Measurements from ENCODE around the gene VBP1.
"Not testable (repeated sequence)": the region's sequence is repeated elsewhere in the genome, so short reads cannot be mapped to it uniquely, and the experiment has no call there.

The VBP1 gene, protein sequence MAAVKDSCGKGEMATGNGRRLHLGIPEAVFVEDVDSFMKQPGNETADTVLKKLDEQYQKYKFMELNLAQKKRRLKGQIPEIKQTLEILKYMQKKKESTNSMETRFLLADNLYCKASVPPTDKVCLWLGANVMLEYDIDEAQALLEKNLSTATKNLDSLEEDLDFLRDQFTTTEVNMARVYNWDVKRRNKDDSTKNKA

DNA sequence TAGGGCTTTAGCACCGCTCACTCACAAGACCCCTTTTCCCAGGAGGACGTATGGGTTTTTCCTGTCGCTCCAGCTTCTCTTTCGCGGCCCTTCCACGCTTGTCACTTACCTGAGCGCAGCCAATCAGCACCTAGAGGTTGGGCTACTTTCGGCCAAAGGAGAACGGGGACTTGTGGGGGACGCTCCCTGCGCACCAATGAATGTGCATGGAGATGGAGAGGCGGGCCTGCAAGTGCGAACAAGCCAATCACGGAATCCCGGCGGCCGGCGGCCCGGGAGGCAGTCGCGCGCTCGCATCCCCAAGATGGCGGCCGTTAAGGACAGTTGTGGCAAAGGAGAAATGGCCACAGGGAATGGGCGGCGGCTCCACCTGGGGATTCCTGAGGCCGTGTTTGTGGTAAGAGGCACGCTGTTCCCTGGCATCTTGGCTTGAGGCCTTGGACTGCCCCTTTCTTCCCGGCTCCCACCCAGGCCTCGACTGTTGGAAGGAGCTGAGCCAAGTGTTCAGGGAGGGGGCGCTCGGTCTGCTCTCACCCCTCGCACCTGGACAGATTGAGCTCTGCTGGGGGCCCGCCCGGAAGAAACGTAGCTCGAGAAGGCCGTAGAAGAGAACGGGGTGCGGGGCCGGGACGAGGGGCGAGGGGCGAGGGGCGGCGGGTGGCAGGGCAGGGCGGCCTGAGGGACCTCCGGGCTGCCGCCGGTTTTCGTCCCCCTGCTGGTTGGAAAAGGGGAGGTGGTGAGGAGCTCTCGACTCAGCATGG lies at the start of gene VBP1:
TSS of gene VBP1 (plus strand) at position 282 of the 761 bp plus-strand sequence. CDS start at position 305, 23 bp downstream.
- DNase-seq (ENCODE audit: low read depth) = peak; percentile 78

DNA sequence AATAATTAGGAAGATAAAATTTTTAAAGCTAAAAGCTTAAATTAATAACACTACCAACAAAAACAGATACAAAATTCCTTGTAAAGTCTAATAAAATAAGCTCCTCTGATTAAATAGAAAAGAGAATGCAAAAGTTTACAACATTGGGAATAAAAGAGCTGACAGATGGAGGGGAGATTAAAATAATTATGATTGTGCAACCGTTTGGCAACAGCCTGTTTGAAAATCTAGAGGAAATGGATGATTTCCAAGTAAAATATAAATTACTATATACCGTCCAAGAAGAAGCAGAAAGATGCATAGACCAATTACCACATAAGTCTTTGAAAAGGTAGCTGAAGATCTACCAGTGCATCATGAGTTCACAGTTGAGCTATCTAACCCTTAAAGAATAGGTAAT lies 46.4 kb upstream of the VBP1 start:
- DNase-seq (ENCODE audit: low read depth) = no peak

DNA sequence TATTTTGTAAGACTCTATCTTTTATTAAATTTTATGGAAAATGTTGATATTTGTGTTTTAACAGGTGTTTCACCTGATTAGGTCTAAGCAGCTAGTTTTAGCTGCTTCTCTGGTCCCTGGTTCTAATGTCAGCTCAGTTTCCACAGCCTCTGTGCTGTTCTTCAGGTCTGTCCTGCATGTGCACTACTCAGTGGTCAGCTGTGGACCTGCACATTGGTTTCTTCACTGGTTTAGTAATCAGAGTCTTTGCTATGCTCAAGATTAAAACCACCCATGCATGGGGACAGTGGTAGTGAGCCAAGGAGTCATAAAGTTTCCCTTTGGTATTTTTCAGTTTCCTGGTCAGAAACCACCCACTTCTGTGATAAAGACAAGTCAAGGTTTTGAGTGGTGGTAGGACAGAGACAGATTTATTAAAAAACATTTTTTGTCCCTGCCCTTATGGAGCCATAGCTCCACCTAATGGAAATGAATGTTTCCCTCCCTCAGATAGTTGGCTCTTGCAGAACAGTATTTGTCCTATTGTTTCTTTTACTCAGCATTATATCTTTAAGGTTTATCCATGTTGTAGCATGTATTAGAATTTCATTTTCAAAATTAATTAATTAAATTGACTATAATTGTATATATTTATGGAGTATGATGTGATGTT lies 36.8 kb upstream of the VBP1 start:
- no peak for DNase-seq (ENCODE audit: low read depth)

DNA sequence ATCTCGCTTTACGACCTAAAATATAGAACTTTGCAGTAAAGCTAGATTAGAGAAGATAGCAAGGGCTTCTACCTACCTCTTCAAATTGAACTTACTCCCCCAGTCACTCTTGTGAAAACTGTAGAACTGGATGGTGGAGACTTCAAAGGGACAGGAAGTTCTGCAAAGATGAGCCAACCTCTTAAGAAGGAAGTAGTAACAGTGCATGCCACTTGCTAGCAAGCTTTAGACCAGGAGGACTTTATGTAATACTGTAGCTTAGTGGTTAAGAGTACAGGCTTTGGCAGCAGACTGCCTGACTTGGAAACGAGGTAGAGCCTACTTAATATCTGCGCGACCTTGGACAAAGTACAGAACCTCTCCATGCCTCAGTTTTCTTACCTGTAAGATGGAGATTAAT lies 27.5 kb upstream of the VBP1 start:
- DNase-seq (ENCODE audit: low read depth) = no peak

DNA sequence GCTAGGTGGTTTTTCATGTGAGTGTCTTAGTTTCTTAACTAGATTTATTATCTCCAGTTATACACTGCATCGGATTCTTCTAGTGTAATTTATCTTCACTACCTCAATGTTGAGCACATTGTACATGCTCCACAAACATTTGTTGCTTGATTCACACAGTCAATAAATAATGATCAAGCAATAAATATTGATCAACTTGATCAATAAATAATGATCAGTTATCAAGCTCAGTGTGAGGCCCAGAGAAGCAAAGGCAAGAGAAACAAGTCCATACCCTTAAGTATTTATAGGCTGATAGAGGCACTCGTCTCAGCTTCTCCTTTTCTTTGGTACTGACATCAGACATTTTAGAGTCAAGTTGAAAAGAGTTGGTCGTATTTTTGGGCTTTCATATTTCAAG lies 5.1 kb upstream of the VBP1 start:
- DNase-seq (ENCODE audit: low read depth) = no peak

DNA sequence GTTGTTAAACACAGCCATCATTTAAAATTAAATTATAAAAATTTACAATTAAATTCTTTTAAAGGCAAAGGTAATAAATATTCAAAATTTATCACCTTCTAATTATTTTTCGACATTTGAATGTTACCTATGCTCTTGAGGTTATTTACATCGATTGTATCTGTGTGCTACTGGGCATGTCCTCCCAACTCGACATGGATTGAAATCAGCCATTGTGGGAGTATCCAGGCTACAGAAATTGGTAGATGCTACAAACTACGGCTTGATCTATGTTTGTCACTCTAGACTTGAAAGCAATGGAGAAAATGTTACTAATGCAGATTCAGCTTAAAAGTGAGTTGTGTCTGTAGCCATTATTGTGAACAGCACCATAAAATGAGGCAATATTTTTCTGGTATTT lies 2.5 kb upstream of the VBP1 start:
- no peak for DNase-seq (ENCODE audit: low read depth)

DNA sequence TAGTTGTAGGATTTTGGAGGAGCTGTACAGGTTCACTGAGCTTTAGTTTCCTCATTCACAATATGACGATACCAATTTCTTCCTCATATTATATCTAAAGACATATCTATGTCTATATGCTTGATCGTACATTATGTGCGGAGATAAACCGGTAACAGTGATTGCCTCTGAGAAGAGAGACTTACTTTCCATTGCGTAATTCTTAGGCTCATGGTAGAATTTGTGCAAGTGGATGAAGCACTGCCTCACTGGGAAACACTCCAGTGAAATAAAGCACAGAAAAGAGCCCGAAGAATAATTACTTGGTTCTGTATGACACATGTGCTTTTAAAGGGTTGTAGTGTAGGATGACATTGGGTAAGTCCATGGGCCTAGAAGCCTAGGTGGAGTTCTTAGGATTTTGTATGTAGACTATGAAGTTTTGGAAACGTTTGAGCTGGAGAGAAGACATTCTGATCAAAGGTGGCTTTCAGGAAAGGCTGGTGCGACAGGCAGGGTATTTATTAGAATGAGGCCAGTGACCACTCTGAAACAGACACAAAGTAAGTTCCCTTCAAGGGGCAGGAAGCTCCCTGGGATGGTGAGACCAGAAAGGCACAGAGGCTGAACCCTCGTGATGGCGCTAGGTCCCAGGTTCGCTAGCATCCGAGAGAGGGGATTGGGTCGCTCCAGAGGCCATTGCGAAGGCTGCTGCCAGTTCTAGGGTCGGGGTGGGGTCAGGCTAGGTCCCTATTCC lies 649 bp upstream of the VBP1 start:
- no peak for DNase-seq (ENCODE audit: low read depth)

DNA sequence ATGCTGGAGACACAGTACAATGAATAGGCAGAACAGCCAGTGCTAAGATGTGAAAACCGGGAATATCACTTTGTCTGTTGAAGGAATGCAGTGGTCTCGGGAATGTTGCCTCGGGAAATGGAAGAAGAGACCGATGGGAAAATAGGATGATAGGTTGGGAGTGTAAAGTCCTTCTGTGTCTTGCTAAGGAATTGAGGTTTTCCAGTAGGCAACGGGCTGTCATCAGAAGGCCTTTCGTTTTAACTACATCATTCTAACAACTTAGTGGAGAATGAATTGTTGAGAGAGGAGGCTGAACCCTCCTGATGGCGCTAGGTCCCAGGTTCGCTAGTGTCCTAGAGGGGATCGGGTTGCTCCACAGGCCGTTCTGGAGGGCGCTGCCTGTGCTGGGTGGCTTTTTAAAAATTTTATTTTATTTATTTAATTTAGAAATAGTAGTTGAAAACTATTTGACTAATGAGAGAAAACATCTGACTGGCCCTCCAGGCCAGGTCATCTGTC lies 730 bp downstream of the VBP1 start:
- no peak for DNase-seq (ENCODE audit: low read depth)

DNA sequence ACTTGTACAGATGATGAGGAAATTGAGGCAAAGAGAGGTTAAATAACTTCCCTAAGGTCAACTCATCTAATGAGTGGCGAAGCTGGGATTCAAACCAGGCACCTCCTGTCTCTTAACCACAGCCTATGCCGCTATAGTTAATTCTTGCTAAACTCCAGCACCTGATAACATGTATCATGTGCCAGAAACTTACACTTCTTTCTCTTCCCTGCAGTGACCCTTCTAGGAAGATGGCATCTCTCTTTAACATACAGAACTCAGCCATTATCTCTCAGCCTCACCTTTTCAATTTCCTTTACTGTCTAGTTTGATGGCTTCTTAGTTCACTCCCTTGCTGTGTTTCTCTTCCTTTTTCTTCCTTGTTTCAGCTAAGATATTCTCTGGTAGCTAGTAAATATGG lies 2.5 kb downstream of the VBP1 start:
- DNase-seq (ENCODE audit: low read depth) = no peak

DNA sequence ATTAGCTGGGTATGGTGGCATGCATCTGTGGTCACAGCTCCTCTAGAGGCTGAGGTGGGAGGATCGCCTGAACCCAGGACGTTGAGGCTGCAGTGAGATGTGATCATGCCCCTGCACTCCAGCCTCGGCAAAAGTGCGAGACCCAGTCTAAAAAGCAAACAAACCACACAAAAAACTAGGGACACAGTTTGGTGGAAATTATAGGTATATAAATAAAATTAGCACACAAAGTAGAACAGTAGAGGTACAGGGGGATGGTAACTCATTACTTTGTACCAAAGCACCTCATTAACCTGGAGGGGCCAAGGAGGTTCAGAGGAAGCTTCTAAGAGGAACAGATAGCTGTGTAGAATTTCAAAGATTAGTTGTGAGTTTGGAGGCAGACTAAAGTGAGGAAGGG lies 5.1 kb downstream of the VBP1 start:
- no peak for DNase-seq (ENCODE audit: low read depth)

DNA sequence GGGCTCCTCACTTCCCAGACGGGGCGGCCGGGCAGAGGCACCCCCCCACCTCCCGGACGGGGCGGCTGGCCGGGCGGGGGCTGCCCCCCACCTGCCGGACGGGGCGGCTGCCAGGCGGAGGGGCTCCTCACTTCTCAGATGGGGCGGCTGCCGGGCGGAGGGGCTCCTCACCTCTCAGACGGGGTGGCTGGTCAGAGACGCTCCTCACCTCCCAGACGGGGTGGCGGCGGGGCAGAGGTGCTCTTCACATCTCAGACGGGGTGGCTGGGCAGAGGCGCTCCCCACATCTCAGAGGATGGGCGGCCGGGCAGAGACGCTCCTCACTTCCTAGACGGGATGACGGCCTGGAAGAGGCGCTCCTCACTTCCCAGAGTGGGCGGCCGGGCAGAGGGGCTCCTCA lies 7.5 kb downstream of the VBP1 start:
- not testable (repeated sequence) for DNase-seq (ENCODE audit: low read depth)

DNA sequence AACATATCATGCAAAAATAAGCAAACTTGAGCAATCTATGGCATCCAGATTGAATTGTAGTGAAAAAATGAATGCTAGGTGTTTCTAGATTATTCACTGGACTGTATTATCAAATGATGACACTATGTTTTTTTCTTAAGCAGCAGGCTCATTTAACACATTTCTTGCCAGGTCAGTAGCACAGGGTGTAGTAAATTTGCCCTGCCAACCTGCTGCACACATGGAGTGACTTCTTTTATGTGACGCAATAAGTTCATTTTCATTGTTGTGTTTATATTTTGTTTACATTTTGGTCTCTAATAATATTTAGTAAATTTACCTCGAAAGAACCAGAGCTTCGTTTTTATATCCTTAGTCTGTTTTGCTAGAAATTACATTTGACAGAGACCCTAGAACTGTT lies 9.5 kb downstream of the VBP1 start:
- no peak for DNase-seq (ENCODE audit: low read depth)

DNA sequence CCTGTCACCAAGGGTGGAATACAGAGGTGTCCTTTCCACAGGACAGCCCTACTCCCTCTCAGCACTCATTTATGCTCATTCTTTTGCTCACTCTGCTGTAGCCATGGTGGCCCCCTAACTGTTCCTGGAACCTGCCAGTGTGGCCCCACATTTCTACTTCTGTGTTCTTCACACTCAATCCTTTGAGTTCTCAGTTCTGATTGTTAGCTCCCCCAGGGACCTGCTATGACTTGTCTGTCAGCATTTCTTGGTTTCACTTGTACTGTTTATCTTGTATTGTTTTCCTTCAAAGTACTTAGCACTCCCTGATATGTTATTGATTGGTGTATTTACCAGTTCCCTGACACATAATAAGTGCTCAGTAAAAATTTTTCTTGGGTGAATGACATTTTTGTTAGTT lies 14.9 kb downstream of the VBP1 start:
- DNase-seq (ENCODE audit: low read depth) = no peak

DNA sequence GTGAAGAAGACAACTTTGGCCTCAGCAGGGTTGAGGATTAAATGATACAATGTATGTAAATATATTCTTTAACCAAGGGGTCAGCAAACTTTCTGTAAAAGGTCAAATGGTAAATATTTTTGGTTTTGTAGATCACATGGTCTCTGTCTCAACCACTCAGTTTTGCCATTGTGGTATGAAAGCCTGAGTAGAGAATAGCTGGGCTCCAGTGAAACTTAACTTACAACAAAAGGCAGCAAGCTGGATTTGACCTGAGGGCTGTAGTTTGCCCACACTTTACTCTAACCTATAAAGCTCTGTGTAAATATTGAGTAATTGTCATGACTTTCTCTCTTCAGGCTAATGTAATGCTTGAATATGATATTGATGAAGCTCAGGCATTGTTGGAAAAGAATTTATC lies 19.6 kb downstream of the VBP1 start:
- no peak for DNase-seq (ENCODE audit: low read depth)

DNA sequence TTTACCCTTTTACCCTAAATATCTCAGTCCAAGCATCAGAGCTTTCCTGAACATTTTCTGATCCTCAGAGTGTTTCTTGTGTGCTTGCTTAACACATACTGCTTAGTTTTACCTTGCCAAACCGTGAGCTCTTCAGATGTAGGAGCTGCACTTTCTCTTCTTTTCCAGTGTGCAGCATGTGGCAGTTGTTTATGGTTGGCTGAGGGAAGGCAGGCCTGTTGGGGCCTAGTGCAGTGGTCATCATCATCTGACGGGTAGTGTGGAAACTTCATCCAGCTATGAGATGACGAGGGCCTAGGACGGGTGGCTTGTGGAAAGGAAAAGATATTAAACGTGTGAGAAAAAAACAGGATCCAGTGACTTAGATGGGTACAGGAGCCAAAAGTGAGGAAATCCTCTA lies 21.5 kb downstream of the VBP1 start:
- no peak for DNase-seq (ENCODE audit: low read depth)

DNA sequence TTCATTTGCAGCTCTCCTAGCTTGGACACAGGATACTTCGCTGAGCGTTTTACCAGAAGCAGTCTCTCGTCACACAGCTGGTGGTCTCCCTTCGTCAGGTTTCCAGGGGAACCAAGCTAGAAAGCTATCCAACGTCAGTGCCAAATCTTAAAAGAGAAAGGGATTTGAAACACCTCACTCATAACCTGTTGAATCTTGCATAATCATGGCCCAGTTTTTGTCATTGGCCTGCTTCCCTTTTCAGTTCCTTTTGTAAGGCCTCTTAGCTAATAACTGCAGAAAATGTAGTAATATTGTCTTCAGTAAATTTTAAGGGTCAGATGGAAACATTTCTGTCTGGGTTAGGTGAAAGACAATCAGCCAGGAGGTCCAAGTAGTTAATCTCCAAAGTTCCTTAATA lies 26.0 kb downstream of the VBP1 start:
- no peak for DNase-seq (ENCODE audit: low read depth)

DNA sequence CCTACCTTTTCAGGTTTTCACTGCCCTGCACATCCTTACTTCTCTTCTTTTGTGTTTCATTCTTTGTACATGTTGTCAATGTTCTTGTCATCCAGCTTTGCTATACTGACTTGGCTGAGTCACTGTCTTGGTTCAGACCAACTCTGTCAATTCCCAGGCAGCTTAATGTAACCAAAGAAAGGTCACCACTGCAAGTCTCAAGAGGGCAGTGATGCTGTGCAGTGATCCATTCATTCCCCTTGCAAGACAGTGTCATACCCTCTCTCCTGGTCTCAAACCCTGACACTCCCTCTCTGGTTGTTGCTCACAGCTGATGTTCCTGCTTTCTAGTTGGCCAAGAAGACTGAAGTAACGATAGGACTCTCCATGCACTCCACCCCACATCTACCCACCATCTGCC lies 30.5 kb downstream of the VBP1 start:
- no peak for DNase-seq (ENCODE audit: low read depth)

DNA sequence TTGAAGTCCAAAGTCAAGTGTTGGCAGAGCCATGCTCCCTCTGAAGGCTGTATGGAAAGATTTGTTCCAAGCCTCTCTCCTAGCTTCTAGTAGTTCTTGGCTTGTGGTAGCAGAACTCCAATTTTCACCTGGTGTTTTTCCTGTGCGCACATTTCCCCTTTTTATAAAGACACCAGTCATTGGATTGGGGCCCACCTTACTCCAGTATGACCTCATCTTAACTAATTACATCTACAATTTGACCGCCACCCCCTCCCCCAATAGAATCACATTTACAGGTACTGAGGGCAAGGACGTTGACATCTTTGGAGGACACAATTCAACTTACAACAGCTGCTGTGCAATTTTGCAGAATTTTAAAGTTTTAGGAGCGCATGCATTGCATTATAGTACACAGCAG lies 31.2 kb downstream of the VBP1 start:
- no peak for DNase-seq (ENCODE audit: low read depth)

DNA sequence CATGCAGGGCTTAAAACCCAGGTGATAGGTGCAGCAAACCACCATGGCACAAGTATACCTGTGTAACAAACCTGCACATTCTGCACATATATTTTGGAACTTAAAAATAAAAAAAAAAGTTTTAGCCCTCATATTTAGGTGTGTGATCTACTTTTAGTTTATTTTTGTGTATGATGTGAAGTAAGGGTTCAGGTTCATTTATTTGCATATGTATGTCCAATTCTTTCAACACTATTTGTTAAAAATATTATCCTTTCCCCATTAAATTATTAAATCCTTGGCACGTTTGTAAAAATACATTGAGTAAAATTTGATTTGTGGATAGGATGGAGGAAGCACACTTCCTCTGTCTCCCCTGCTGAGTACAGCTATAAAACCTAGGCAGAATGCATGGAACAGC lies 35.1 kb downstream of the VBP1 start:
- no peak for DNase-seq (ENCODE audit: low read depth)

DNA sequence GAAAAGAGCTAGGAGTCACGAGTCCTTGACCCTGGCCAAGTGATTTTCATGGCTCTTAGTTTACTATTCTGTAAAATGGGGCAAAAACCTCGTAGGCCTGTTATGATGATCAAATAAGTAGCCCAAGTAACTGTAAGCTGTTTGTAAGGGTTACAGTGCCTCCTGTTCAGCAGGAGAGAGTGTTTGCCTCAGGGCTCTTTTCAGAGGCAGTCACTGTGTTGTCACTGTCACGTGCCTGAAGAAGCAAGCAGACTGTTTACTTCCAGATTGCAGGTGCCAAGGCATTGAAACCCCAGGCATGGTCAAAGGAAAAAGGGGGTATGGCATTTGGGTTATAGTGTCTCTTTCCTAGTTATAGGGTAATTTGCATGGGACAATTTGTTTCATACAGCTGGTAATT lies 43.5 kb downstream of the VBP1 start:
- no peak for DNase-seq (ENCODE audit: low read depth)

DNA sequence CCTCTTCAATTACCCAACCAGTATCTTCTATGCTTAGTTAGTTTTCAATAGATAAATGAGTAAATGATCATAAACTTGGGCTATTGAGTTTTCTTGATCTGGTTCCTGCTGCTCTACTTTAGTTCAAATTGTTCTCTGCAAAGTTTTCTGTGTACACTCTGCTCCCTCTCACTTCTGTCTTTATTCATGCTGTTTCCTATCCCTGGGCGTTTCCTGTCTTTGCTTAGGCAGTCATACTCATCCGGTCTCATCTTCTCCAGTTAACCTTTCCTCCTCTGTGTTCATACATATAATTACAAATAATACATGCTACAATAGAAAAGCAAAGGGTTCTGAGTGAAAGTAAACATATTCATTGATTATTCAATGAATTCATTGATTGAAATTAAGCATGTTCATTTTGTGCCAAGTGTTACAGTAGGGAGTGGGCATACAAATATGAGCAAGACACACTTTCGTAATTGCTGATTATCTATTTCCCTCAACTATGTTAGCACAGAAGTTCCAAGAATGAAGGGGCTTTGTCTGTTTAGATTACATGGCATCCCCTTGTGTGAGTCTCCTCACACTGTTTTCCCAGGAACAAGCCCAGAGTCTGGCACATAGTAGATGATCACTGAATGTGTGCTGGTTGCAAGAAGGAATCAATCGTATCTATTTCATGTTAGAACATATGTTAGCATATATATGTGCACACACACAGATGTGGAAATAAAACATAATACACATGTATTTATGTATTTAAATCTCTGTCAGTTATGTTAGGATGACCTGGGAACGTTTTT lies 46.9 kb downstream of the VBP1 start:
- DNase-seq (ENCODE audit: low read depth) = no peak
